ENCODE results near the gene PICALM.

DNA sequence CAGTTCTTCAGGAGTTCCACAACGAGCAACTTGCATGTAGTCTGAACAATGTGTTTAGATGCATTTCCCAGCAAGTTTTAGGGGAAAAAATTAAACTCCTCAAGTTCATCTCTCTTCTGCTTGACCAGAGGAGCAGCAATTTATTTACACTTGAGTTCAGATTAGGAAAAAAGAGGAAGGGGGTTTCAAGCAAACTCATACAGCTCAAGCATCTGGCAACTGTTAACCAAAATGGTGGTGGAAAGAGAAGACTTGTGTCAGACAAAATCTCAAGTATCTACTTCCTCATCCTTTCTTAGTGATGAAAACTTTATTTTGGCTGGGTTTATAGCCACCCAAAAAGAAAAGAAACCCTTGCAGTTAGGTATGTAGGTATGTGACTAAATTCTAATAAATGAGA, 29.1 kb upstream of the PICALM start:
- TF ChIP-seq, protein P1, sequence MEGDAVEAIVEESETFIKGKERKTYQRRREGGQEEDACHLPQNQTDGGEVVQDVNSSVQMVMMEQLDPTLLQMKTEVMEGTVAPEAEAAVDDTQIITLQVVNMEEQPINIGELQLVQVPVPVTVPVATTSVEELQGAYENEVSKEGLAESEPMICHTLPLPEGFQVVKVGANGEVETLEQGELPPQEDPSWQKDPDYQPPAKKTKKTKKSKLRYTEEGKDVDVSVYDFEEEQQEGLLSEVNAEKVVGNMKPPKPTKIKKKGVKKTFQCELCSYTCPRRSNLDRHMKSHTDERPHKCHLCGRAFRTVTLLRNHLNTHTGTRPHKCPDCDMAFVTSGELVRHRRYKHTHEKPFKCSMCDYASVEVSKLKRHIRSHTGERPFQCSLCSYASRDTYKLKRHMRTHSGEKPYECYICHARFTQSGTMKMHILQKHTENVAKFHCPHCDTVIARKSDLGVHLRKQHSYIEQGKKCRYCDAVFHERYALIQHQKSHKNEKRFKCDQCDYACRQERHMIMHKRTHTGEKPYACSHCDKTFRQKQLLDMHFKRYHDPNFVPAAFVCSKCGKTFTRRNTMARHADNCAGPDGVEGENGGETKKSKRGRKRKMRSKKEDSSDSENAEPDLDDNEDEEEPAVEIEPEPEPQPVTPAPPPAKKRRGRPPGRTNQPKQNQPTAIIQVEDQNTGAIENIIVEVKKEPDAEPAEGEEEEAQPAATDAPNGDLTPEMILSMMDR (IDR thresholded peaks at IDR 0.05), result no peak
- no peak for TF ChIP-seq POLR2A (IDR thresholded peaks at IDR 0.05)
- no peak for TF ChIP-seq EP300 (IDR thresholded peaks at IDR 0.05)

All from suprapubic skin (tissue), 3 donors.